Gastrocnemius medialis (tissue), 4 donors: ENCODE measurements around the gene ARID5B.

ENCODE experiments used
- CTCF ChIP-seq, 5 experiments: fragments of 450-650 bp in 3 of 5; fragments of 200-600 bp in 2 of 5; sonication (generic) in 2 of 5; IDR thresholded peaks in 4 of 5; conservative IDR thresholded peaks in 1 of 5; 1 replicate in 4 of 5; 2 replicates in 1 of 5; pipeline ENCODE4 v1.5.1; 2016 to 2019; ENCODE audit warnings: antibody characterized with exemption in 5 of 5, mild to moderate bottlenecking in 3 of 5, moderate library complexity in 3 of 5
- POLR2A ChIP-seq, 2 donors: fragments of 450-650 bp; IDR thresholded peaks; one replicate each; pipeline ENCODE4 v1.6.1; 2017; ENCODE audit warnings: antibody characterized with exemption in 2 of 2, mild to moderate bottlenecking in 2 of 2, moderate library complexity in 2 of 2

GRCh38 chr10:61986382-61986781 is 84.9 kb downstream of the ARID5B start:
- TF ChIP-seq CTCF (IDR thresholded peaks at IDR 0.05 in 4 of 5, conservative IDR thresholded peaks at IDR 0.05 in 1 of 5) (no peak), POLR2A (IDR thresholded peaks at IDR 0.05) (no peak)
